ENCODE data around the gene ADH5.

The ADH5 gene

GRCh38 chr4:99061048-99061700, 27.4 kb downstream of the ADH5 start:
- Histone ChIP-seq H3K27ac (ENCODE audit: low read depth, low read length) (no peak overlapping the region), H3K4me1 (ENCODE audit: control insufficient read depth, low read length) (0 out of 2 replicates have a peak, but pooled peaks cover 3% of the 10 kb centered on the region), H4K20me1 (ENCODE audit: control insufficient read depth, insufficient read depth, low read depth, low read length) (no peaks in the 10 kb centered on the region), H3K79me2 (ENCODE audit: control insufficient read depth, low read length) (no peaks in the 10 kb centered on the region), H3F3A (ENCODE audit: control insufficient read depth, insufficient read depth) (no peaks in the 10 kb centered on the region), H3K9me2 (replicated peaks; ENCODE audit: control insufficient read depth, low read length) (no peaks in the 10 kb centered on the region), H3K9me3 (ENCODE audit: control insufficient read depth, insufficient read depth, low read length) (no peaks in the 10 kb centered on the region), H3K4me3 (ENCODE audit: low read length) (no peak overlapping the region), H3K4me2 (ENCODE audit: low read length) (no peak overlapping the region), H3K36me3 (ENCODE audit: control insufficient read depth, low read length) (peaks cover 59% of the 10 kb centered on the region), H3K27me3 (ENCODE audit: control insufficient read depth, low read length) (no peaks in the 10 kb centered on the region)
- TF ChIP-seq EZH2phosphoT487 (IDR thresholded peaks at IDR 0.05; ENCODE audit: borderline replicate concordance, low read length) = no peak
- no peak for TF ChIP-seq CTCF (IDR thresholded peaks at IDR 0.05; ENCODE audit: low read depth, low read length, poor library complexity, severe bottlenecking)

DNA sequence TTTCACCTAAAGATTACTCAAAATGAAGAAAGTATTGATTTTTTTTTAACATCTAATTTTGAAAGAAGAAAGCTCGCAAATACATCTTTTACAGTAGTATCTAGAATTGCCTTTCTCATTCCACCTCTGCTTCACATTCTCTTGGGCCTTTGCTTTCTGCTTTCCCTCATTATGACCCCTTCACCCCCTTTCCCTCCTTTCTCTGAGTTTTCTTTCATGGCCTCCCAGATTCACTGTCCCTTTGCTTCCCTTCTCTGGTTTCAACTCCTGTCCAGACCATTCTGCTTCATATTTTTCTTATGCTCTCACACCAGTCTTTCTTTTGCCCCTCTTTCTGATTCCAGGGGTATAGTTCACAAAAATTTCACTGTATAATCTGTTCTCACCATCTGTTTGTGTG, 29.0 kb downstream of the ADH5 start:
- Histone ChIP-seq H3F3A (ENCODE audit: control insufficient read depth, insufficient read depth) (0 out of 2 replicates have a peak, but pooled peaks cover 4% of the 10 kb centered on the region), H3K36me3 (ENCODE audit: control insufficient read depth, low read length) (peaks cover 63% of the 10 kb centered on the region), H3K79me2 (ENCODE audit: control insufficient read depth, low read length) (no peaks in the 10 kb centered on the region), H3K4me2 (ENCODE audit: low read length) (no peak overlapping the region), H4K20me1 (ENCODE audit: control insufficient read depth, insufficient read depth, low read depth, low read length) (peaks cover 5% of the 10 kb centered on the region; the same call in 1 of the 2 replicates), H3K9me2 (replicated peaks; ENCODE audit: control insufficient read depth, low read length) (no peaks in the 10 kb centered on the region), H3K9me3 (ENCODE audit: control insufficient read depth, insufficient read depth, low read length) (no peaks in the 10 kb centered on the region), H3K4me1 (ENCODE audit: control insufficient read depth, low read length) (peaks cover 7% of the 10 kb centered on the region), H3K4me3 (ENCODE audit: low read length) (no peak overlapping the region), H3K27me3 (ENCODE audit: control insufficient read depth, low read length) (no peaks in the 10 kb centered on the region), H3K27ac (ENCODE audit: low read depth, low read length) (no peak overlapping the region)
- no peak for TF ChIP-seq EZH2phosphoT487 (IDR thresholded peaks at IDR 0.05; ENCODE audit: borderline replicate concordance, low read length)
- no peak for TF ChIP-seq CTCF (IDR thresholded peaks at IDR 0.05; ENCODE audit: low read depth, low read length, poor library complexity, severe bottlenecking)

DNA sequence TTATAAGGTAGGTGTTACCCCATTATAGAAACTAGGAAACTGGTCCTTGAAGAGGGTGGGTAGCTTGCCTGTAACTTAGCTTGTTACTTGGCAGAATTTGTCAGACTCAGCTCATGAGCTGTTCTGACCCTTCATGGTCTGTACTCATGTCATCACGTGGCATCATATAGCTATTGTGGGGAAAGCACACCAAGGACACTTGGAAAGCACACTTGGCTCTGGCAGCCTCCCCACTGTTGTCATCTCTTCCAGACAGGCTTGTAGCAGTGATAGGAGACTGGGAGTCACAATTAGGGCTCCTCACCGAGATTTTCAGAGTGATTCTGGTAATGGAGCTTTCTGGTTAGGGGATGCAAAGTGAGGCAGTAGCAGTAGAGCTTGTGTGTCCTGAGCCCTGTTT, 30.4 kb downstream of the ADH5 start:
- H3F3A ChIP-seq (ENCODE audit: control insufficient read depth, insufficient read depth) = 0 out of 2 replicates have a peak, but pooled peaks cover 7% of the 10 kb centered on the region
- H3K79me2 ChIP-seq (ENCODE audit: control insufficient read depth, low read length) = no peaks in the 10 kb centered on the region
- peaks cover 7% of the 10 kb centered on the region for H3K4me1 ChIP-seq (ENCODE audit: control insufficient read depth, low read length)
- no peaks in the 10 kb centered on the region for H3K27me3 ChIP-seq (ENCODE audit: control insufficient read depth, low read length)
- no peaks in the 10 kb centered on the region for H3K9me2 ChIP-seq (replicated peaks; ENCODE audit: control insufficient read depth, low read length)
- peaks cover 67% of the 10 kb centered on the region for H3K36me3 ChIP-seq (ENCODE audit: control insufficient read depth, low read length)
- H3K27ac ChIP-seq (ENCODE audit: low read depth, low read length) = no peak overlapping the region
- H4K20me1 ChIP-seq (ENCODE audit: control insufficient read depth, insufficient read depth, low read depth, low read length) = peaks cover 5% of the 10 kb centered on the region; the same call in 1 of the 2 replicates
- no peak overlapping the region for H3K4me2 ChIP-seq (ENCODE audit: low read length)
- TF ChIP-seq EZH2phosphoT487 (IDR thresholded peaks at IDR 0.05; ENCODE audit: borderline replicate concordance, low read length) (no peak), CTCF (IDR thresholded peaks at IDR 0.05; ENCODE audit: low read depth, low read length, poor library complexity, severe bottlenecking) (no peak)
- H3K9me3 ChIP-seq (ENCODE audit: control insufficient read depth, insufficient read depth, low read length) = no peaks in the 10 kb centered on the region
- H3K4me3 ChIP-seq (ENCODE audit: low read length) = no peak overlapping the region
